ENCODE results near the gene ATG14. TPM values are rescaled to one million over a fixed set of nuclear protein-coding genes. Genes with fewer than 3 reads are reported as not detected.

Gene ATG14
- total RNA-seq, 1 experiment from 2014 or later: 8.1 TPM

DNA sequence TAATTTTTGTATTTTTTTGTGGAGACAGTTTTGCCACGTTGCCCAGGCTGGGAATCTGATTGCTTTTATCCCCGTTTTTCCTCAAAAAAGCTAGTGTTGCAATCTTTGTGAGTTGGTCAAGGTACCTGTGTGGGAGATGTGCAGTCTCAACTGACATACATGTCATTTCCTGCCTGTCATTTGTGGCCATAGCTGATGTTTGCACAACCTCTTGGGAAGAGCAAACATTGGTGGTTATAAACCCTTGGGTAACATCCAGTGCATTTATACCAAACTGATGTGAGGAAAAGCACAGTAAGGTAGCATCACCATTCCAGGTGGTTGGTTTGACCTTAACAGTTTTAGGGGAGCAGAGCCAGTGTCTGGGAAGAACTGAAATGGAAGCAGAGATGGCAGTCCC, 54.7 kb downstream of the ATG14 start:
- CTCF ChIA-PET: interaction anchor here (1.6 kb wide), 1 partner anchor 86 kb away, joined by 6 read pairs; the partner anchor contains the start of gene FBXO34
- no peak for DNase-seq
- H3K4me3 Mint-ChIP-seq (ENCODE audit: low read depth, unreplicated experiment): no peak overlapping the region
- intact Hi-C loops (cut with micrococcal nuclease; ENCODE audit: unreplicated experiment): no loop called here
- peaks cover 11% of the 10 kb centered on the region for H3K36me3 Mint-ChIP-seq (ENCODE audit: insufficient read depth, unreplicated experiment)
- H3K9me3 Mint-ChIP-seq (ENCODE audit: low read depth, unreplicated experiment): no peaks in the 10 kb centered on the region
- H3K27me3 Mint-ChIP-seq (ENCODE audit: unreplicated experiment): no peaks in the 10 kb centered on the region
- BruUV-seq (replicated peaks): no TSS peak
- H3K4me1 Mint-ChIP-seq (ENCODE audit: low read depth, unreplicated experiment): peaks cover 12% of the 10 kb centered on the region
- TF ChIP-seq, protein P1, sequence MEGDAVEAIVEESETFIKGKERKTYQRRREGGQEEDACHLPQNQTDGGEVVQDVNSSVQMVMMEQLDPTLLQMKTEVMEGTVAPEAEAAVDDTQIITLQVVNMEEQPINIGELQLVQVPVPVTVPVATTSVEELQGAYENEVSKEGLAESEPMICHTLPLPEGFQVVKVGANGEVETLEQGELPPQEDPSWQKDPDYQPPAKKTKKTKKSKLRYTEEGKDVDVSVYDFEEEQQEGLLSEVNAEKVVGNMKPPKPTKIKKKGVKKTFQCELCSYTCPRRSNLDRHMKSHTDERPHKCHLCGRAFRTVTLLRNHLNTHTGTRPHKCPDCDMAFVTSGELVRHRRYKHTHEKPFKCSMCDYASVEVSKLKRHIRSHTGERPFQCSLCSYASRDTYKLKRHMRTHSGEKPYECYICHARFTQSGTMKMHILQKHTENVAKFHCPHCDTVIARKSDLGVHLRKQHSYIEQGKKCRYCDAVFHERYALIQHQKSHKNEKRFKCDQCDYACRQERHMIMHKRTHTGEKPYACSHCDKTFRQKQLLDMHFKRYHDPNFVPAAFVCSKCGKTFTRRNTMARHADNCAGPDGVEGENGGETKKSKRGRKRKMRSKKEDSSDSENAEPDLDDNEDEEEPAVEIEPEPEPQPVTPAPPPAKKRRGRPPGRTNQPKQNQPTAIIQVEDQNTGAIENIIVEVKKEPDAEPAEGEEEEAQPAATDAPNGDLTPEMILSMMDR (IDR thresholded peaks at IDR 0.05; ENCODE audit: unreplicated experiment): no peak
- no peak overlapping the region for H3K27ac Mint-ChIP-seq (ENCODE audit: unreplicated experiment)

DNA sequence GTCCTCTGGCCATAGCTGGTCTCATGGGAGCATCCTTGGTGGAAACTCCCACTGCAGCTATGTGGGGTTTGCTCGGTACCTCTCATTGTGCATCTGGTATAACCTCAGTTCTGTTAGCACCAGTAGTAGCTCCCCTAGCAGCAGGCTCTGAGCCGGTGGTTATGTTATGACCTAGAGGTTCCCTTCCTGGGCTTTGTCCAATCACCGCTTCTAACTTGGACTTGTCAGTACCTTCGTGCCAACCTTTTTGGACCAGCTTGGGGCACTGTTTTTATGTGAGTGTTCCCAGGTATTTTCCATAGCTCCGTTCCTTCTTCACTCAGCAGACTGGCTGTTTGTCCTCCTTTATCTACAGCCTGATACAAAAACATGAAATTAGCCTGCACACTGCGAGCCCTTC, 55.7 kb downstream of the ATG14 start:
- no peak overlapping the region for H3K4me3 Mint-ChIP-seq (ENCODE audit: low read depth, unreplicated experiment)
- H3K9me3 Mint-ChIP-seq (ENCODE audit: low read depth, unreplicated experiment): no peaks in the 10 kb centered on the region
- intact Hi-C loops (cut with micrococcal nuclease; ENCODE audit: unreplicated experiment): loop anchor here (2.0 kb wide), 1 partner anchor 143 kb away; no protein-coding TSS in a partner anchor
- CTCF ChIA-PET: no interaction called here
- H3K27ac Mint-ChIP-seq (ENCODE audit: unreplicated experiment): no peak overlapping the region
- peaks cover 12% of the 10 kb centered on the region for H3K4me1 Mint-ChIP-seq (ENCODE audit: low read depth, unreplicated experiment)
- no peaks in the 10 kb centered on the region for H3K27me3 Mint-ChIP-seq (ENCODE audit: unreplicated experiment)
- DNase-seq: no peak
- BruUV-seq (replicated peaks): no TSS peak
- TF ChIP-seq, protein P1 (IDR thresholded peaks at IDR 0.05; ENCODE audit: unreplicated experiment): no peak
- peaks cover 11% of the 10 kb centered on the region for H3K36me3 Mint-ChIP-seq (ENCODE audit: insufficient read depth, unreplicated experiment)

GRCh38 chr14:55354500-55354899, 57.1 kb downstream of the ATG14 start:
- Mint-ChIP-seq H3K4me3 (ENCODE audit: low read depth, unreplicated experiment) (no peak overlapping the region), H3K27me3 (ENCODE audit: unreplicated experiment) (no peaks in the 10 kb centered on the region), H3K27ac (ENCODE audit: unreplicated experiment) (no peak overlapping the region), H3K4me1 (ENCODE audit: low read depth, unreplicated experiment) (peaks cover 12% of the 10 kb centered on the region), H3K9me3 (ENCODE audit: low read depth, unreplicated experiment) (no peaks in the 10 kb centered on the region), H3K36me3 (ENCODE audit: insufficient read depth, unreplicated experiment) (peaks cover 20% of the 10 kb centered on the region)
- peak; percentile 65 for DNase-seq
- CTCF ChIA-PET: interaction anchor here (0.6 to 2.2 kb wide), 16 partner anchors 13 to 223 kb away, joined by 3 to 13 read pairs (median 4); partner anchors contain the start of gene DLGAP5
- no TSS peak for BruUV-seq (replicated peaks)
- intact Hi-C loops (cut with micrococcal nuclease; ENCODE audit: unreplicated experiment): loop anchor here (1.0 to 5.0 kb wide), 3 partner anchors 52 to 142 kb away; partner anchors contain the start of gene FBXO34
- TF ChIP-seq, protein P1 (IDR thresholded peaks at IDR 0.05; ENCODE audit: unreplicated experiment): peak; percentile 58

DNA sequence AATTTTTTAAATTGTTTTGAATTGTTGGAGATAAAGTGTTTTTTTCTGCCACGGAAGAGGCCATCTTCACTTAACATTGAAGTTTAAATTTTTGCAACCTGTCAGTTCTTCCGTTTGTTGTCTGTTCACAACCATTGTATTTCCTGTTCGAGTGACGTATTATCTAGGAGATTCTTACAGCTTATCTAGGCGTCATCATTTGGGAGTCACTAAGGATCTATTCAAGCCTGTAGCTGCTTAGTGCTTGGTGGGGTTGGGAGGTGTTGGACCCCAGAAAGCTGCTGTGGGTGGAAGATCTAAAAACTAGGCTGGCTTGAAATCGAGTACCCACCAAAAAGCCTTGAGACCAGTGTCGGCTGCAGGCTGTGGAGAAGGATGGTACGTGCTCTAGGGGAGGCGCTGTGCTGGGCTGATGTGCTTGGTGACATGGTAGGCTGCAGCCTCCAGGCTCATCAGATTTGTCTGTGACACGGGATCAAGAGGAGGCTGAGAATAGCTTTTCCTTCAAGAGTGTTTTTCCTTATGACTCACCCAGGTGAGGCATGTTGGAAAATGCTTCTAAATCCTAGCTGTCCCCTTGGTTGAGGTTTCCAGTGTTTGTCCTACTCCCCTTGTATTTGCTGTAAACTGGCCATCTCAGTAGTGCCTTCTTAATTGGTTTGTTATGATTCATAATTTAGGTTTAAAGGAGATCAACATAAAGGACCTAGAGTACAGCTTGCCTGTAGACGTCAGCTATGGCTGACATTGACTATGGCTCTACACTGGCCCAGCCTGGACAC, 57.8 kb downstream of the ATG14 start:
- TF ChIP-seq, protein P1 (IDR thresholded peaks at IDR 0.05; ENCODE audit: unreplicated experiment): no peak
- BruUV-seq (replicated peaks): no TSS peak
- Mint-ChIP-seq H3K9me3 (ENCODE audit: low read depth, unreplicated experiment) (no peaks in the 10 kb centered on the region), H3K27me3 (ENCODE audit: unreplicated experiment) (no peaks in the 10 kb centered on the region), H3K4me3 (ENCODE audit: low read depth, unreplicated experiment) (no peak overlapping the region), H3K27ac (ENCODE audit: unreplicated experiment) (no peak overlapping the region), H3K4me1 (ENCODE audit: low read depth, unreplicated experiment) (peaks cover 12% of the 10 kb centered on the region), H3K36me3 (ENCODE audit: insufficient read depth, unreplicated experiment) (peaks cover 20% of the 10 kb centered on the region)
- intact Hi-C loops (cut with micrococcal nuclease; ENCODE audit: unreplicated experiment): loop anchor here (1.0 to 5.0 kb wide), 3 partner anchors 52 to 141 kb away; partner anchors contain the start of gene FBXO34
- CTCF ChIA-PET: interaction anchor here (0.5 to 2.2 kb wide), 17 partner anchors 14 to 224 kb away, joined by 3 to 13 read pairs (median 5); partner anchors contain the start of gene DLGAP5
- DNase-seq: no peak
